Bronchial epithelial cell (primary cell): ENCODE data around the gene YJU2. TPM values are rescaled to one million over a fixed set of nuclear protein-coding genes. Genes with fewer than 3 reads are reported as not detected.

ENCODE experiments used
- DNase-seq: peaks from one replicate; pipeline ENCODE4 v3.0.0-alpha.2; 2010; ENCODE audit warnings: low read depth
- FAIRE-seq: peaks from 2 replicates; lab custom pipeline; 2011; peaks lifted over from hg19 to GRCh38; lab: Jason Lieb, UNC
- H3K27me3 ChIP-seq: 2 replicates; pipeline ENCODE4 v1.5.1; 2011; ENCODE audit warnings: low read length; ENCODE audit not compliant: control insufficient read depth, insufficient read depth
- H3K36me3 ChIP-seq: 2 replicates; pipeline ENCODE4 v1.5.1; 2011; ENCODE audit warnings: low read length; ENCODE audit not compliant: control insufficient read depth, insufficient read depth
- H3K4me3 ChIP-seq: 2 replicates; pipeline ENCODE4 v1.5.1; 2011; ENCODE audit warnings: mild to moderate bottlenecking, low read depth, low read length, control low read depth
- total RNA-seq: library from RNA; depleted of rRNA; stranded (reverse); fragments of >200 nt; gene quantifications from 2 replicates; pipeline ENCODE4 v1.2.1, GENCODE V29; 2014
- TF ChIP-seq, protein P1 (sequence below): IDR thresholded peaks from 2 replicates; pipeline ENCODE4 v1.5.1; 2011; ENCODE audit warnings: mild to moderate bottlenecking, moderate library complexity, low read length, control low read depth, inconsistent platforms; ENCODE audit not compliant: insufficient read depth, severe bottlenecking

The YJU2 gene
- total RNA-seq, 1 donor from 2014 or later = 19.0 TPM

DNA sequence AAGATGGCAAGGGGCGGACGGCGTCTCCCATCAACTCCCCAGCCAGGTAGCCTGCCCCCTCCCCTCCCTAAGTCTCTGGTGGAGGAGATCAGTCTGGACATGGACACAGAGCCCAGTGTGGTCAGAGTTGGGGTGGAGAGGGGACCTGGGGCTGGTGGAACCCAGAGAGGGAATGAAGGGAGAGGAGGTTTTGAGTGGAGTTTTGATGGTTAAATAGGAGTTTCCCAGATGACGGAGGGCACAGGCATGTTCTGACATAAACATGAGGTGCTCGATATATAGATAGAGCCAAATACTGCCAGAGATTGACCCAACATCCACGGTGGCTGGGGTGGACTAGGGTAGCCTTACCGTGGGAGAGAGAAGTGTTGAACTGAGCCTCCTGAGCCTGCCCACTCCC is 71.6 kb downstream of the YJU2 start:
- Histone ChIP-seq H3K27me3 (no peaks in the 10 kb centered on the region), H3K36me3 (no peaks in the 10 kb centered on the region), H3K4me3 (no peak overlapping the region)
- FAIRE-seq = no peak
- TF ChIP-seq, protein P1, sequence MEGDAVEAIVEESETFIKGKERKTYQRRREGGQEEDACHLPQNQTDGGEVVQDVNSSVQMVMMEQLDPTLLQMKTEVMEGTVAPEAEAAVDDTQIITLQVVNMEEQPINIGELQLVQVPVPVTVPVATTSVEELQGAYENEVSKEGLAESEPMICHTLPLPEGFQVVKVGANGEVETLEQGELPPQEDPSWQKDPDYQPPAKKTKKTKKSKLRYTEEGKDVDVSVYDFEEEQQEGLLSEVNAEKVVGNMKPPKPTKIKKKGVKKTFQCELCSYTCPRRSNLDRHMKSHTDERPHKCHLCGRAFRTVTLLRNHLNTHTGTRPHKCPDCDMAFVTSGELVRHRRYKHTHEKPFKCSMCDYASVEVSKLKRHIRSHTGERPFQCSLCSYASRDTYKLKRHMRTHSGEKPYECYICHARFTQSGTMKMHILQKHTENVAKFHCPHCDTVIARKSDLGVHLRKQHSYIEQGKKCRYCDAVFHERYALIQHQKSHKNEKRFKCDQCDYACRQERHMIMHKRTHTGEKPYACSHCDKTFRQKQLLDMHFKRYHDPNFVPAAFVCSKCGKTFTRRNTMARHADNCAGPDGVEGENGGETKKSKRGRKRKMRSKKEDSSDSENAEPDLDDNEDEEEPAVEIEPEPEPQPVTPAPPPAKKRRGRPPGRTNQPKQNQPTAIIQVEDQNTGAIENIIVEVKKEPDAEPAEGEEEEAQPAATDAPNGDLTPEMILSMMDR = no peak
- no peak for DNase-seq

Other genes starting within 250 kb of the YJU2 start
- gene PIAS4, start 239.3 kb upstream of the YJU2 start, total RNA-seq = 10.0 and 24.2 TPM in 2 replicates
- gene ZBTB7A, start 180.2 kb upstream of the YJU2 start, total RNA-seq = 15.3 and 29.2 TPM in 2 replicates
- 116 and 178 TPM in 2 replicates for gene MAP2K2, start 123.0 kb upstream of the YJU2 start, total RNA-seq
- not detected in 2 replicates for gene CREB3L3, start 93.4 kb upstream of the YJU2 start, total RNA-seq
- 11.8 and 14.6 TPM in 2 replicates for gene SIRT6, start 64.5 kb upstream of the YJU2 start, total RNA-seq
- gene ANKRD24, start 64.4 kb upstream of the YJU2 start, total RNA-seq = 0.26 TPM in 2 replicates
- gene EBI3, start 17.6 kb upstream of the YJU2 start, total RNA-seq = not detected in 2 replicates
- gene SHD, start 32.2 kb downstream of the YJU2 start, total RNA-seq = not detected in 2 replicates
- not detected in 2 replicates for gene TMIGD2, start 55.3 kb downstream of the YJU2 start, total RNA-seq
- 0.13 and 0.26 TPM in 2 replicates for gene FSD1, start 57.5 kb downstream of the YJU2 start, total RNA-seq
- 83.2 and 132 TPM in 2 replicates for gene STAP2, start 91.7 kb downstream of the YJU2 start, total RNA-seq
- gene MPND, start 96.5 kb downstream of the YJU2 start, total RNA-seq = 3.7 and 6.4 TPM in 2 replicates
- gene SH3GL1, start 153.5 kb downstream of the YJU2 start, total RNA-seq = 23.4 and 55.3 TPM in 2 replicates
- gene CHAF1A, start 155.6 kb downstream of the YJU2 start, total RNA-seq = 3.7 and 7.9 TPM in 2 replicates
- gene UBXN6, start 210.7 kb downstream of the YJU2 start, total RNA-seq = 116 and 119 TPM in 2 replicates
- 35.0 and 45.7 TPM in 2 replicates for gene HDGFL2, start 225.2 kb downstream of the YJU2 start, total RNA-seq